PC-3 (cell line): Measurements from ENCODE around the gene USP30. TPM values are rescaled to one million over a fixed set of nuclear protein-coding genes. Genes with fewer than 3 reads are reported as not detected.

Experiments
- ATAC-seq: fragments of 200-7000 bp; cut with Tn5 transposase; 2 replicates; pipeline ENCODE4 v1.9.1; 2020; ENCODE audit warnings: mild to moderate bottlenecking, moderate library complexity
- BruUV-seq: library from RNA; stranded (reverse); fragments of 400-500 nt; replicated peaks from 2 replicates; lab custom pipeline; 2021; lab: Mats Ljungman, UMichigan
- CTCF ChIA-PET: fragments of 300-600 bp; sonication (Branson Sonifier 250); formaldehyde crosslinking; loops from one replicate; lab custom pipeline; 2022; ENCODE audit warnings: antibody characterized with exemption; lab: Charles Lee
- POLR2A ChIA-PET: fragments of 300-600 bp; sonication (Branson Sonifier 250); formaldehyde crosslinking; loops from one replicate; lab custom pipeline; 2022; ENCODE audit warnings: antibody characterized with exemption; ENCODE audit not compliant: unreplicated experiment; lab: Charles Lee
- DNase-seq: peaks from one replicate; pipeline ENCODE4 v3.0.0-alpha.2; 2015
- H2AFZ ChIP-seq: fragments of 300-600 bp; sonication (generic); 2 replicates; pipeline ENCODE4 v1.6.0; 2016; ENCODE audit warnings: antibody characterized with exemption, low read length
- H3F3A ChIP-seq: fragments of 300-600 bp; sonication (generic); one replicate; pipeline ENCODE4 v1.6.0; 2017; ENCODE audit warnings: antibody characterized with exemption, low read length, control low read depth, mild to moderate bottlenecking; ENCODE audit not compliant: unreplicated experiment
- H3K27ac ChIP-seq: fragments of 300-600 bp; sonication (generic); 2 replicates; pipeline ENCODE4 v1.5.1; 2016; ENCODE audit warnings: mild to moderate bottlenecking, low read length
- H3K27me3 ChIP-seq: fragments of 300-600 bp; sonication (generic); 2 replicates; pipeline ENCODE4 v1.6.1; 2016; ENCODE audit warnings: low read length, mixed read lengths
- H3K36me3 ChIP-seq: fragments of 300-600 bp; sonication (generic); 2 replicates; pipeline ENCODE4 v1.6.1; 2016; ENCODE audit warnings: low read depth, mixed run types, low read length, mixed read lengths
- H3K4me1 ChIP-seq: fragments of 300-600 bp; sonication (generic); 2 replicates; pipeline ENCODE4 v1.5.1; 2016; ENCODE audit warnings: low read length; ENCODE audit not compliant: insufficient read depth
- H3K4me2 ChIP-seq: fragments of 300-600 bp; sonication (generic); 2 replicates; pipeline ENCODE4 v1.6.0; 2016; ENCODE audit warnings: low read length
- H3K4me3 ChIP-seq: fragments of 300-600 bp; sonication (generic); 2 replicates; pipeline ENCODE4 v1.5.1; 2016; ENCODE audit warnings: mild to moderate bottlenecking, low read length, mixed read lengths
- H3K79me2 ChIP-seq: fragments of 300-600 bp; sonication (generic); 2 replicates; pipeline ENCODE4 v1.6.1; 2017; ENCODE audit warnings: low read length, mixed read lengths
- H3K9ac ChIP-seq: fragments of 300-600 bp; sonication (generic); 2 replicates; pipeline ENCODE4 v1.6.0; 2016; ENCODE audit warnings: mild to moderate bottlenecking, low read length
- H3K9me2 ChIP-seq: fragments of 300-600 bp; sonication (generic); replicated peaks from 2 replicates; pipeline ENCODE4 v1.6.1; 2016; ENCODE audit warnings: mixed run types, low read length, mixed read lengths
- H3K9me3 ChIP-seq: fragments of 300-600 bp; sonication (generic); 2 replicates; pipeline ENCODE4 v1.6.1; 2016; ENCODE audit warnings: low read length, mixed read lengths
- H4K20me1 ChIP-seq: fragments of 300-600 bp; sonication (generic); 2 replicates; pipeline ENCODE4 v1.6.1; 2016; ENCODE audit warnings: low read length, mixed read lengths
- EZH2 ChIP-seq: fragments of 300-600 bp; sonication (generic); IDR thresholded peaks from one replicate; pipeline ENCODE4 v1.6.1; 2017; ENCODE audit warnings: antibody characterized with exemption, mild to moderate bottlenecking, low read length; ENCODE audit not compliant: unreplicated experiment
- EZH2phosphoT487 ChIP-seq: fragments of 300-600 bp; sonication (generic); IDR thresholded peaks from 2 replicates; pipeline ENCODE4 v1.6.1; 2018; ENCODE audit warnings: mild to moderate bottlenecking, antibody characterized with exemption, low read length, borderline replicate concordance
- intact Hi-C: fragments of 100-400 bp; cut with micrococcal nuclease; formaldehyde crosslinking; loops from 2 replicates; pipeline ENCODE4 v1.9.0; 2023
- total RNA-seq: library from RNA; depleted of rRNA; stranded (reverse); fragments of >200 nt; gene quantifications from 2 replicates; pipeline ENCODE4 v1.2.3, GENCODE V29; 2014
- TF ChIP-seq, protein P1 (sequence below): fragments of 300-600 bp; sonication (generic); conservative IDR thresholded peaks from 2 replicates; pipeline ENCODE4 v1.5.1; 2017; ENCODE audit warnings: antibody characterized with exemption, low read depth, mild to moderate bottlenecking, low read length

Gene USP30
- total RNA-seq, 1 experiment from 2014 or later: 13.6 TPM

- no peak for DNase-seq
- Histone ChIP-seq H3K27me3 (no peaks in the 10 kb centered on the region), H3K9me2 (no peaks in the 10 kb centered on the region), H3K9me3 (no peaks in the 10 kb centered on the region), H2AFZ (no peak overlapping the region), H3K79me2 (no peaks in the 10 kb centered on the region), H4K20me1 (no peaks in the 10 kb centered on the region), H3K36me3 (no peaks in the 10 kb centered on the region), H3K9ac (no peak overlapping the region), H3K4me3 (no peak overlapping the region), H3F3A (no peaks in the 10 kb centered on the region), H3K27ac (no peak overlapping the region), H3K4me2 (no peak overlapping the region), H3K4me1 (no peaks in the 10 kb centered on the region)
- CTCF ChIA-PET: interaction anchor here (0.6 kb wide), 1 partner anchor 668 kb away, joined by 3 read pairs; no protein-coding TSS in a partner anchor
- no peak for ATAC-seq
- BruUV-seq: no TSS peak
- POLR2A ChIA-PET: no interaction called here
- intact Hi-C loops: no loop called here
- TF ChIP-seq EZH2phosphoT487 (no peak), EZH2 (no peak)
- TF ChIP-seq, protein P1, sequence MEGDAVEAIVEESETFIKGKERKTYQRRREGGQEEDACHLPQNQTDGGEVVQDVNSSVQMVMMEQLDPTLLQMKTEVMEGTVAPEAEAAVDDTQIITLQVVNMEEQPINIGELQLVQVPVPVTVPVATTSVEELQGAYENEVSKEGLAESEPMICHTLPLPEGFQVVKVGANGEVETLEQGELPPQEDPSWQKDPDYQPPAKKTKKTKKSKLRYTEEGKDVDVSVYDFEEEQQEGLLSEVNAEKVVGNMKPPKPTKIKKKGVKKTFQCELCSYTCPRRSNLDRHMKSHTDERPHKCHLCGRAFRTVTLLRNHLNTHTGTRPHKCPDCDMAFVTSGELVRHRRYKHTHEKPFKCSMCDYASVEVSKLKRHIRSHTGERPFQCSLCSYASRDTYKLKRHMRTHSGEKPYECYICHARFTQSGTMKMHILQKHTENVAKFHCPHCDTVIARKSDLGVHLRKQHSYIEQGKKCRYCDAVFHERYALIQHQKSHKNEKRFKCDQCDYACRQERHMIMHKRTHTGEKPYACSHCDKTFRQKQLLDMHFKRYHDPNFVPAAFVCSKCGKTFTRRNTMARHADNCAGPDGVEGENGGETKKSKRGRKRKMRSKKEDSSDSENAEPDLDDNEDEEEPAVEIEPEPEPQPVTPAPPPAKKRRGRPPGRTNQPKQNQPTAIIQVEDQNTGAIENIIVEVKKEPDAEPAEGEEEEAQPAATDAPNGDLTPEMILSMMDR: no peak
Observed at GRCh38 chr12:109127533-109128242, 75.3 kb downstream of the USP30 start.

- Histone ChIP-seq H3K27me3 (no peaks in the 10 kb centered on the region), H3K27ac (no peak overlapping the region), H3K4me2 (no peak overlapping the region), H3K9ac (no peak overlapping the region), H2AFZ (no peak overlapping the region), H3K79me2 (no peaks in the 10 kb centered on the region), H3K36me3 (no peaks in the 10 kb centered on the region), H3F3A (no peaks in the 10 kb centered on the region), H4K20me1 (no peaks in the 10 kb centered on the region), H3K4me1 (no peaks in the 10 kb centered on the region), H3K4me3 (no peak overlapping the region), H3K9me3 (no peaks in the 10 kb centered on the region), H3K9me2 (no peaks in the 10 kb centered on the region)
- BruUV-seq: no TSS peak
- no peak for ATAC-seq
- no peak for DNase-seq
- ChIA-PET POLR2A (no interaction called here), CTCF (no interaction called here)
- TF ChIP-seq EZH2phosphoT487 (no peak), EZH2 (no peak)
- TF ChIP-seq, protein P1: no peak
- intact Hi-C loops: no loop called here
Observed at GRCh38 chr12:109130297-109131153, 78.1 kb downstream of the USP30 start.
